Left ventricle myocardium inferior (tissue), 1 donor: ENCODE results near the gene WNT3. TPM values are rescaled to one million over a fixed set of nuclear protein-coding genes. Genes with fewer than 3 reads are reported as not detected.

ENCODE experiments used
- DNase-seq: peaks from one replicate; pipeline ENCODE4 v3.0.0-alpha.2; 2020
- H3K27ac ChIP-seq: fragments of 200-600 bp; replicated peaks from 2 replicates; pipeline ENCODE4 v1.8.0; 2021
- H3K27me3 ChIP-seq: fragments of 200-600 bp; 2 replicates; pipeline ENCODE4 v1.8.0; 2021; ENCODE audit warnings: low read depth
- H3K36me3 ChIP-seq: fragments of 200-600 bp; 2 replicates; pipeline ENCODE4 v1.8.0; 2021
- H3K4me1 ChIP-seq: fragments of 200-600 bp; 2 replicates; pipeline ENCODE4 v1.8.0; 2021
- H3K4me3 ChIP-seq: fragments of 200-600 bp; 2 replicates; pipeline ENCODE4 v1.8.0; 2021; ENCODE audit warnings: mild to moderate bottlenecking, moderate library complexity
- H3K9me3 ChIP-seq: fragments of 200-600 bp; replicated peaks from 2 replicates; pipeline ENCODE4 v1.8.0; 2021
- CTCF ChIP-seq: fragments of 200-600 bp; IDR thresholded peaks from 2 replicates; pipeline ENCODE4 v1.8.0; 2021; ENCODE audit warnings: antibody characterized with exemption, mild to moderate bottlenecking, borderline replicate concordance
- intact Hi-C: fragments of 100-400 bp; cut with micrococcal nuclease; formaldehyde crosslinking; loops from one replicate; pipeline ENCODE4 v1.11.0; 2022
- total RNA-seq: library from RNA; stranded (reverse); fragmentation: NEBNext Ultra II Directional; extraction: Animal tissue kit (Norgen Biotek cat#: 25700); gene quantifications from one replicate; pipeline ENCODE4 v1.2.1, GENCODE V29; 2021
- donor health status: DM: no; HTN: yes; CAD: no; lungs with severe emphysema.

WNT3 gene
- total RNA-seq, 1 donor from 2014 or later = 0.96 TPM

- no peak for TF ChIP-seq CTCF
- H3K4me3 ChIP-seq = no peak overlapping the region
- DNase-seq = no peak
- H3K9me3 ChIP-seq = no peaks in the 10 kb centered on the region
- H3K27ac ChIP-seq = no peak overlapping the region
- intact Hi-C loops = no loop called here
- peaks cover 34% of the 10 kb centered on the region for H3K36me3 ChIP-seq
- H3K4me1 ChIP-seq = no peaks in the 10 kb centered on the region
- no peaks in the 10 kb centered on the region for H3K27me3 ChIP-seq
Observed at GRCh38 chr17:46732754-46733398, 85.6 kb downstream of the WNT3 start.

GRCh38 chr17:46732160-46732559 is 86.3 kb downstream of the WNT3 start:
- H3K27ac ChIP-seq = no peak overlapping the region
- H3K36me3 ChIP-seq = peaks cover 40% of the 10 kb centered on the region
- H3K9me3 ChIP-seq = no peaks in the 10 kb centered on the region
- H3K27me3 ChIP-seq = no peaks in the 10 kb centered on the region
- no peak overlapping the region for H3K4me3 ChIP-seq
- no peaks in the 10 kb centered on the region for H3K4me1 ChIP-seq
- intact Hi-C loops = no loop called here
- no peak for TF ChIP-seq CTCF
- DNase-seq = no peak

GRCh38 chr17:46730679-46731078 is 87.8 kb downstream of the WNT3 start:
- no peaks in the 10 kb centered on the region for H3K9me3 ChIP-seq
- TF ChIP-seq CTCF = no peak
- no peak overlapping the region for H3K4me3 ChIP-seq
- H3K27ac ChIP-seq = no peak overlapping the region
- no peaks in the 10 kb centered on the region for H3K27me3 ChIP-seq
- H3K4me1 ChIP-seq = no peaks in the 10 kb centered on the region
- intact Hi-C loops = no loop called here
- DNase-seq = no peak
- peaks cover 48% of the 10 kb centered on the region for H3K36me3 ChIP-seq

- intact Hi-C loops = no loop called here
Observed at GRCh38 chr17:46730026-46730425, 88.5 kb downstream of the WNT3 start.

GRCh38 chr17:46727572-46728348 is 90.7 kb downstream of the WNT3 start:
- Histone ChIP-seq H3K36me3 (peaks cover 41% of the 10 kb centered on the region), H3K4me1 (no peaks in the 10 kb centered on the region), H3K27me3 (no peaks in the 10 kb centered on the region), H3K27ac (no peak overlapping the region), H3K9me3 (no peaks in the 10 kb centered on the region), H3K4me3 (no peak overlapping the region)
- intact Hi-C loops = no loop called here
- TF ChIP-seq CTCF = no peak
- DNase-seq = no peak

More at GRCh38 chr17:46730026-46730425, 88.5 kb downstream of the WNT3 start:
- peaks cover 48% of the 10 kb centered on the region for H3K36me3 ChIP-seq
- H3K4me3 ChIP-seq = no peak overlapping the region
- no peaks in the 10 kb centered on the region for H3K27me3 ChIP-seq
- no peaks in the 10 kb centered on the region for H3K9me3 ChIP-seq
- TF ChIP-seq CTCF = no peak
- H3K27ac ChIP-seq = no peak overlapping the region
- no peak for DNase-seq
- H3K4me1 ChIP-seq = no peaks in the 10 kb centered on the region
